Stomach smooth muscle (tissue), 2 donors: ENCODE measurements around the gene FKBP10.
A peak's percentile ranks its signal among the peaks of the same experiment; 100 is the strongest.
"Not testable (repeated sequence)": the region's sequence is repeated elsewhere in the genome, so short reads cannot be mapped to it uniquely, and the experiment has no call there.

Experiments
- H3K27ac ChIP-seq: one replicate; pipeline ENCODE4 v1.7.0; 2013; ENCODE audit warnings: mild to moderate bottlenecking, low read length, inconsistent platforms
- H3K27me3 ChIP-seq, 2 donors: one replicate each; pipeline ENCODE4 v1.7.0; 2013; ENCODE audit warnings: low read length in 2 of 2; ENCODE audit not compliant: insufficient read depth in 2 of 2, control insufficient read depth in 1 of 2
- H3K36me3 ChIP-seq, 2 donors: one replicate each; pipeline ENCODE4 v1.7.0; 2013; ENCODE audit warnings: low read length in 2 of 2; ENCODE audit not compliant: control insufficient read depth in 2 of 2, insufficient read depth in 2 of 2
- H3K4me1 ChIP-seq: one replicate; pipeline ENCODE4 v1.7.0; 2013; ENCODE audit warnings: low read length; ENCODE audit not compliant: control insufficient read depth, insufficient read depth
- H3K4me3 ChIP-seq, 2 donors: one replicate each; pipeline ENCODE4 v1.7.0; 2013; ENCODE audit warnings: low read length in 2 of 2
- H3K9ac ChIP-seq, 2 donors: one replicate each; pipeline ENCODE4 v1.7.0; 2013; ENCODE audit warnings: low read length in 2 of 2, mild to moderate bottlenecking in 1 of 2
- H3K9me3 ChIP-seq, 2 donors: one replicate each; pipeline ENCODE4 v1.7.0; 2013; ENCODE audit warnings: low read length in 2 of 2; ENCODE audit not compliant: control insufficient read depth in 2 of 2
- donor health status: healthy.
- donor health status: Pancreatic carcinoma.

The FKBP10 gene

GRCh38 chr17:41825175-41825845, 12.5 kb downstream of the FKBP10 start:
- Histone ChIP-seq H3K9me3 (no peaks in the 10 kb centered on the region), H3K4me3 (no peak overlapping the region), H3K27ac (no peak overlapping the region), H3K4me1 (peaks cover 6% of the 10 kb centered on the region), H3K27me3 (no peaks in the 10 kb centered on the region), H3K36me3 (peaks cover 35% of the 10 kb centered on the region in 2 donors), H3K9ac (no peak overlapping the region)

- not testable (repeated sequence) for H3K27me3 ChIP-seq, H3K9me3 ChIP-seq, H3K27ac ChIP-seq, H3K4me3 ChIP-seq, H3K4me1 ChIP-seq, H3K9ac ChIP-seq
- peaks cover 39 to 47% of the 10 kb centered on the region in 2 donors for H3K36me3 ChIP-seq
Measured at GRCh38 chr17:41829961-41830360, 17.2 kb downstream of the FKBP10 start.

- peak overlapping the region; percentile 76 to 87 for H3K9ac ChIP-seq
- H3K27me3 ChIP-seq: no peaks in the 10 kb centered on the region
- H3K9me3 ChIP-seq: no peaks in the 10 kb centered on the region
- peaks cover 9% of the 10 kb centered on the region for H3K4me1 ChIP-seq
- peak overlapping the region; percentile 82 to 83 for H3K4me3 ChIP-seq
- H3K27ac ChIP-seq: peak overlapping the region; percentile 75
- H3K36me3 ChIP-seq: peaks cover 12 to 15% of the 10 kb centered on the region in 2 donors
Measured at GRCh38 chr17:41835214-41835799, 22.5 kb downstream of the FKBP10 start.

- no peaks in the 10 kb centered on the region for H3K9me3 ChIP-seq
- peak within 1 kb of the TSS; percentile 75 for H3K27ac ChIP-seq
- peak within 1 kb of the TSS; percentile 79 to 87 for H3K9ac ChIP-seq
- H3K36me3 ChIP-seq: peaks cover 7 to 10% of the 10 kb centered on the region in 2 donors
- H3K4me1 ChIP-seq: peaks cover 9% of the 10 kb centered on the region
- H3K27me3 ChIP-seq: no peaks in the 10 kb centered on the region
- H3K4me3 ChIP-seq: peak within 1 kb of the TSS; percentile 82 to 83
Measured at GRCh38 chr17:41835800-41836549, 23.2 kb downstream of the FKBP10 start, which contains the start of gene NT5C3B. TSS of gene NT5C3B (minus strand) at chr17:41836232. CDS start at chr17:41836193, 39 bp downstream.

- H3K27me3 ChIP-seq: no peaks in the 10 kb centered on the region
- H3K27ac ChIP-seq: no peak overlapping the region
- no peaks in the 10 kb centered on the region for H3K9me3 ChIP-seq
- H3K36me3 ChIP-seq: peaks cover 2 to 4% of the 10 kb centered on the region in 2 donors
- H3K4me1 ChIP-seq: peaks cover 9% of the 10 kb centered on the region
- peak overlapping the region in 1 of 2 donors; percentile 79 for H3K9ac ChIP-seq
- H3K4me3 ChIP-seq: peak overlapping the region; percentile 41 to 82
Measured at GRCh38 chr17:41836550-41837196, 23.9 kb downstream of the FKBP10 start.

- Histone ChIP-seq H3K4me1 (peaks cover 9% of the 10 kb centered on the region), H3K4me3 (peak within 1 kb of the TSS; percentile 41 to 82), H3K27me3 (no peaks in the 10 kb centered on the region), H3K36me3 (peaks cover 2 to 3% of the 10 kb centered on the region in 2 donors), H3K27ac (no peak within 1 kb of the TSS), H3K9me3 (no peaks in the 10 kb centered on the region), H3K9ac (no peak within 1 kb of the TSS)
Measured at GRCh38 chr17:41837761-41838538, 25.1 kb downstream of the FKBP10 start, which contains the start of gene KLHL10. TSS of gene KLHL10 (plus strand) at chr17:41837825. CDS start at chr17:41837933, 108 bp downstream.

- H3K36me3 ChIP-seq, H3K27me3 ChIP-seq, H3K4me3 ChIP-seq, H3K9ac ChIP-seq, H3K27ac ChIP-seq, H3K4me1 ChIP-seq, H3K9me3 ChIP-seq: not testable (repeated sequence)
Measured at GRCh38 chr17:41839448-41839847, 26.6 kb downstream of the FKBP10 start.

GRCh38 chr17:41840781-41841180, 28.0 kb downstream of the FKBP10 start:
- H3K27me3 ChIP-seq, H3K4me3 ChIP-seq, H3K9ac ChIP-seq, H3K27ac ChIP-seq, H3K36me3 ChIP-seq, H3K4me1 ChIP-seq, H3K9me3 ChIP-seq: not testable (repeated sequence)

- Histone ChIP-seq H3K27me3 (no peaks in the 10 kb centered on the region), H3K36me3 (peaks cover 0 to 4% of the 10 kb centered on the region in 2 donors), H3K4me1 (no peaks in the 10 kb centered on the region), H3K9me3 (no peaks in the 10 kb centered on the region), H3K27ac (no peak overlapping the region), H3K4me3 (no peak overlapping the region), H3K9ac (no peak overlapping the region)
Measured at GRCh38 chr17:41844971-41845370, 32.2 kb downstream of the FKBP10 start.

GRCh38 chr17:41848788-41849187, 36.0 kb downstream of the FKBP10 start:
- no peaks in the 10 kb centered on the region for H3K27me3 ChIP-seq
- no peak overlapping the region for H3K4me3 ChIP-seq
- no peak overlapping the region for H3K27ac ChIP-seq
- H3K36me3 ChIP-seq: peaks cover 0 to 6% of the 10 kb centered on the region in 2 donors
- no peaks in the 10 kb centered on the region for H3K4me1 ChIP-seq
- H3K9me3 ChIP-seq: no peaks in the 10 kb centered on the region
- no peak overlapping the region for H3K9ac ChIP-seq
